Measurements from ENCODE around the gene COMMD8. TPM values are rescaled to one million over a fixed set of nuclear protein-coding genes. Genes with fewer than 3 reads are reported as not detected.

COMMD8 gene
- total RNA-seq, 2 experiments from 2014 or later, result 24.9 to 26.3 TPM

DNA sequence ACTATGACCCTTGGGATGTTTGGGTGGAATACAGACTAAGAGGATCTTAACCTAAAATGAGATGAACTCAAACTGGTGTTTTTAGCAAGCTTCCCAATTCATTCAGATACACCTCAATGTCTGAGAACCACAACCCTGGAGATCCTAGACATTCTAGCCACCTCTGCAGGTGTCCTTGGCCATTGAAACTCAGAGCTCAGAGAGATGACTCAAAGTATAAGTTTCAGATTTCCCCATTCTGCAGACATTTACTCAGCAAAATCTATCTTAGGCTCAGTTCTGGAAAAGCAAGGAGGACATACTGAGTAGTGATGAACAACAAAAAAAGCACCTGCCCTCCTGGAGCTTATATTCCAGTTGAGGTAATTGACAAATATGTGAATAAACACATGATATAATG, 47.8 kb downstream of the COMMD8 start:
- H3K9me3 Mint-ChIP-seq, result no peaks in the 10 kb centered on the region
- ChIA-PET CTCF (no interaction called here), POLR2A (no interaction called here)
- peaks cover 4% of the 10 kb centered on the region for H3K27me3 Mint-ChIP-seq
- H3K36me3 Mint-ChIP-seq (ENCODE audit: low read depth), result no peaks in the 10 kb centered on the region
- no peak overlapping the region for H3K4me3 Mint-ChIP-seq
- H3K4me1 Mint-ChIP-seq, result no peaks in the 10 kb centered on the region
- DNase-seq, result no peak
- no peak overlapping the region for H3K27ac Mint-ChIP-seq

DNA sequence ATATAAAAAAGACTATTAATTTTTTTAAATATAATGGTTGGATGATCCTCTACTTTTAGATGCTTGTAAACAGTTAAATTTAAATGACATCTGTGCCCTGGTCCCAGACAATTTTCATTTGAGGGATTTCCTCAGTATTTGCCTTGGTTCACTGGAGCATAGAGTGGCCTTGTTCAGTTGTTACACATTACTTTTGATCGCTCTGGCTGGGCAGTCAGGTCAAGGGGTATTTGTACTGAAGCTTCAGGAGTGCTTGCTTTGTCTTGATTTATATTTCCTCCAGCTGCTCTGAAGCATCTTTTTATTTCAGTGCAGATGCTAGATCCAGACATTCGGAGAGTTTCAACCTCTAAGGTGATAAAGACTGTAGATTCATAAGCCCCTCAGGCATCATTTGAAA, 50.0 kb downstream of the COMMD8 start:
- H3K4me3 Mint-ChIP-seq, result no peak overlapping the region

DNA sequence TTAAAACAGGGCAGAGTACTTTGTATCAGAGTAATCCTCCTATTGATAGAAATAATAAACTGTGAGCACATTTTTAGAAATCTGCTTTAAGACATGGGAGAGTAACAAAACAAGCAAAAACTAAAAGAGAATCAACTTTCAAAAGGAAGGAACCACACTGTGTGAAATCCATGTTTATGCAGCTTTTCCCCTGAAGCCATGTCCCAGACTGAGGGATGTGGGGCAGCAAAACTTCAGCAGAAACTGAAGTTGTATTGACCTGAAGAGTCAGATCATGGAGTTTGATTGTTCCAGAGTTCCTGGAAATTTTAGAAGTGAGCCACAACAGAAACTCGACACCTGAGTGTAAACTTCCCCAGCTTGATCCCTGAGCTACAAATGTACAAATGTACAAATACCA, 53.2 kb downstream of the COMMD8 start:
- Mint-ChIP-seq H3K9me3 (no peaks in the 10 kb centered on the region), H3K4me3 (no peak overlapping the region), H3K27me3 (peaks cover 15% of the 10 kb centered on the region), H3K27ac (no peak overlapping the region), H3K4me1 (no peaks in the 10 kb centered on the region), H3K36me3 (ENCODE audit: low read depth) (no peaks in the 10 kb centered on the region)
- POLR2A ChIA-PET, result no interaction called here
- DNase-seq, result no peak
- CTCF ChIA-PET, result no interaction called here

More for the DNA sequence above, 50.0 kb downstream of the COMMD8 start:
- CTCF ChIA-PET, result no interaction called here
- Mint-ChIP-seq H3K36me3 (ENCODE audit: low read depth) (no peaks in the 10 kb centered on the region), H3K4me1 (no peaks in the 10 kb centered on the region), H3K9me3 (no peaks in the 10 kb centered on the region), H3K27ac (no peak overlapping the region), H3K27me3 (peaks cover 6% of the 10 kb centered on the region)
- no peak for DNase-seq
- POLR2A ChIA-PET, result no interaction called here

DNA sequence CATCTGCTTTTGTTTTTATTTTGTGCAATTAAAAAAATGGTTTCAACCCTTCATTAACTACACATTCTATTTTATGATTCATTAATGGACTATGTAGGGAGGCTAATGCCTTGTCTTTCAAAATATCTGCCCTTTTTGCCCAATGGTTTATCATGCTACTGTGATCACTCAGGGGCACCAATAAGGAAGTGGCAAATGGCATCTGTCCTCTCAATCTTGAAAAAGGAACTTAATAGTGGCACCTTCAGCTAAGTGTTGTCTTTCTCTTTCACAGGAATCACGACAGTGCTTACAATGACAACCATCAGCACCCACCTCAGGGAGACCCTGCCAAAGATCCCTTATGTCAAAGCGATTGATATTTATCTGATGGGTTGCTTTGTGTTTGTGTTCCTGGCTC, 57.1 kb downstream of the COMMD8 start:
- no peak overlapping the region for H3K27ac Mint-ChIP-seq
- DNase-seq, result no peak
- H3K4me1 Mint-ChIP-seq, result no peaks in the 10 kb centered on the region
- no peaks in the 10 kb centered on the region for H3K9me3 Mint-ChIP-seq
- H3K27me3 Mint-ChIP-seq, result peaks cover 20% of the 10 kb centered on the region
- H3K4me3 Mint-ChIP-seq, result no peak overlapping the region
- H3K36me3 Mint-ChIP-seq (ENCODE audit: low read depth), result no peaks in the 10 kb centered on the region
- ChIA-PET CTCF (no interaction called here), POLR2A (no interaction called here)

Other genes with a start within 250 kb of the COMMD8 start
- 1 to 10 TPM; 7.4 to 8.1 TPM for gene ATP10D, start 21.6 kb upstream of the COMMD8 start, total RNA-seq

Data from activated CD4-positive, alpha-beta memory T cell treated with anti-CD3 and anti-CD28 coated beads, Interleukin-2, amount 10 ng/mL, durations not matched to agents 7 days and 5 days (primary cell).